Upper lobe of left lung (tissue), 6 donors: ENCODE results near the gene MLNR. TPM values are rescaled to one million over a fixed set of nuclear protein-coding genes. Genes with fewer than 3 reads are reported as not detected.

Source experiments
- ATAC-seq, 2 donors: fragments of 200-7000 bp; cut with Tn5 transposase; one replicate each; pipeline ENCODE4 v1.9.1; 2022; ENCODE audit warnings: mild to moderate bottlenecking in 2 of 2, moderate library complexity in 2 of 2; ENCODE audit not compliant: low FRiP score in 2 of 2
- DNase-seq, 2 donors: peaks; one replicate each; pipeline ENCODE4 v3.0.0-alpha.2; 2019 to 2020
- H3K27ac ChIP-seq, 4 donors: fragments of 200-600 bp; sonication (generic); one replicate each; pipeline ENCODE4 v1.5.1; 2016 to 2019
- H3K27me3 ChIP-seq, 4 donors: fragments of 200-600 bp; sonication (generic); one replicate each; pipeline ENCODE4 v1.5.1; 2017 to 2019
- H3K36me3 ChIP-seq, 4 donors: fragments of 200-600 bp; sonication (generic); one replicate each; pipeline ENCODE4 v1.5.1; 2016 to 2019
- H3K4me1 ChIP-seq, 4 donors: fragments of 200-600 bp; sonication (generic); one replicate each; pipeline ENCODE4 v1.5.1; 2018 to 2019
- H3K4me3 ChIP-seq, 4 donors: fragments of 200-600 bp; sonication (generic); one replicate each; pipeline ENCODE4 v1.5.1; 2017 to 2019; ENCODE audit warnings: mild to moderate bottlenecking in 2 of 4, moderate library complexity in 1 of 4
- H3K9me3 ChIP-seq, 4 donors: fragments of 200-600 bp; sonication (generic); one replicate each; pipeline ENCODE4 v1.5.1; 2018 to 2019
- EP300 ChIP-seq, 4 donors: sonication (generic); formaldehyde crosslinking; IDR thresholded peaks; one replicate each; pipeline ENCODE4 v1.5.1; 2017; ENCODE audit warnings: antibody characterized with exemption in 4 of 4, control low read depth in 2 of 4
- POLR2A ChIP-seq, 4 donors: fragments of 450-650 bp; IDR thresholded peaks; one replicate each; pipeline ENCODE4 v1.5.1; 2016 to 2017; ENCODE audit warnings: antibody characterized with exemption in 4 of 4, mild to moderate bottlenecking in 2 of 4
- POLR2AphosphoS5 ChIP-seq, 2 donors: sonication (generic); formaldehyde crosslinking; IDR thresholded peaks; one replicate each; pipeline ENCODE4 v1.5.1; 2017; ENCODE audit warnings: antibody characterized with exemption in 2 of 2
- WGBS, 2 donors: methylation state at CpG; one replicate each; pipeline ENCODE4 v1.1.5; 2017 to 2018; 5-methylcytosine and 5-hydroxymethylcytosine counted together
- total RNA-seq, 6 donors: library from RNA; depleted of rRNA in 4 of 6; stranded (reverse); fragments of >200 nt in 4 of 6; gene quantifications; one replicate each; pipeline versions ENCODE4 v1.1.0 to v1.2.1, GENCODE V29; 2016 to 2021
- TF ChIP-seq, protein P1 (sequence below), 6 experiments: fragments of 450-650 bp in 4 of 6; fragments of 200-600 bp in 2 of 6; sonication (generic) in 2 of 6; IDR thresholded peaks; one replicate each; pipeline ENCODE4 v1.5.1; 2016 to 2019; ENCODE audit warnings: antibody characterized with exemption in 6 of 6
- donor health status: DM: no; HTN: no; CAD: no; lungs with moderate emphysema.
- donor health status: DM: no; HTN: yes; CAD: no; lungs with severe emphysema.

MLNR gene
- total RNA-seq, 6 donors from 2014 or later: 0.30 to 0.49 TPM; not detected in 4

DNA sequence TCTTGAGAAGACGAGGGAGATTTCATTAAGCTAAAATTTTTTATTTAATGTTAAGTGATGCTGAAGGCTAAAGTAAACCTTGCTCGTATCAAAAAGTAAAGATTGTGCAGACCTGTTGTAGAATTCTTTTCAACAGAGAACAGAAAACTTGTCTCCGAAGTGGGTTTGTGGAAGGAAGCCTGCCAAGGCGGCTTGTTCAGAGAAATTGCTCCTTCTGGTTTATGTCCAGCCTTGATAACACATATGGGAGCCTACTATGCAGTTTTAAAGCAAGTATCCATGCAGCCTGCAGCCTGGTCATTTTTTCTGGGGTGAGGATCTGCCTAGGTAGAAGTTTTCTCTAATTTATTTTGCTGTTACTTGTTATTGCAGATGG, 1.4 kb downstream of the MLNR start:
- Histone ChIP-seq H3K36me3 (no peaks in the 10 kb centered on the region), H3K27ac (no peak overlapping the region), H3K4me1 (peaks cover 20 to 41% (median 26%) of the 10 kb centered on the region in 4 donors), H3K4me3 (no peak overlapping the region), H3K27me3 (peaks cover 0 to 23% (median 12%) of the 10 kb centered on the region in 4 donors), H3K9me3 (no peaks in the 10 kb centered on the region)
- no peak for TF ChIP-seq EP300 (IDR thresholded peaks at IDR 0.05)
- no peak for TF ChIP-seq POLR2AphosphoS5 (IDR thresholded peaks at IDR 0.05)
- TF ChIP-seq POLR2A (IDR thresholded peaks at IDR 0.05): no peak
- TF ChIP-seq, protein P1, sequence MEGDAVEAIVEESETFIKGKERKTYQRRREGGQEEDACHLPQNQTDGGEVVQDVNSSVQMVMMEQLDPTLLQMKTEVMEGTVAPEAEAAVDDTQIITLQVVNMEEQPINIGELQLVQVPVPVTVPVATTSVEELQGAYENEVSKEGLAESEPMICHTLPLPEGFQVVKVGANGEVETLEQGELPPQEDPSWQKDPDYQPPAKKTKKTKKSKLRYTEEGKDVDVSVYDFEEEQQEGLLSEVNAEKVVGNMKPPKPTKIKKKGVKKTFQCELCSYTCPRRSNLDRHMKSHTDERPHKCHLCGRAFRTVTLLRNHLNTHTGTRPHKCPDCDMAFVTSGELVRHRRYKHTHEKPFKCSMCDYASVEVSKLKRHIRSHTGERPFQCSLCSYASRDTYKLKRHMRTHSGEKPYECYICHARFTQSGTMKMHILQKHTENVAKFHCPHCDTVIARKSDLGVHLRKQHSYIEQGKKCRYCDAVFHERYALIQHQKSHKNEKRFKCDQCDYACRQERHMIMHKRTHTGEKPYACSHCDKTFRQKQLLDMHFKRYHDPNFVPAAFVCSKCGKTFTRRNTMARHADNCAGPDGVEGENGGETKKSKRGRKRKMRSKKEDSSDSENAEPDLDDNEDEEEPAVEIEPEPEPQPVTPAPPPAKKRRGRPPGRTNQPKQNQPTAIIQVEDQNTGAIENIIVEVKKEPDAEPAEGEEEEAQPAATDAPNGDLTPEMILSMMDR (IDR thresholded peaks at IDR 0.05): no peak
- ATAC-seq (no peak), DNase-seq (no peak)
- 57 to 60% methylated on average over 4 of the region's 4 CpGs for whole genome bisulfite sequencing, 2 donors

DNA sequence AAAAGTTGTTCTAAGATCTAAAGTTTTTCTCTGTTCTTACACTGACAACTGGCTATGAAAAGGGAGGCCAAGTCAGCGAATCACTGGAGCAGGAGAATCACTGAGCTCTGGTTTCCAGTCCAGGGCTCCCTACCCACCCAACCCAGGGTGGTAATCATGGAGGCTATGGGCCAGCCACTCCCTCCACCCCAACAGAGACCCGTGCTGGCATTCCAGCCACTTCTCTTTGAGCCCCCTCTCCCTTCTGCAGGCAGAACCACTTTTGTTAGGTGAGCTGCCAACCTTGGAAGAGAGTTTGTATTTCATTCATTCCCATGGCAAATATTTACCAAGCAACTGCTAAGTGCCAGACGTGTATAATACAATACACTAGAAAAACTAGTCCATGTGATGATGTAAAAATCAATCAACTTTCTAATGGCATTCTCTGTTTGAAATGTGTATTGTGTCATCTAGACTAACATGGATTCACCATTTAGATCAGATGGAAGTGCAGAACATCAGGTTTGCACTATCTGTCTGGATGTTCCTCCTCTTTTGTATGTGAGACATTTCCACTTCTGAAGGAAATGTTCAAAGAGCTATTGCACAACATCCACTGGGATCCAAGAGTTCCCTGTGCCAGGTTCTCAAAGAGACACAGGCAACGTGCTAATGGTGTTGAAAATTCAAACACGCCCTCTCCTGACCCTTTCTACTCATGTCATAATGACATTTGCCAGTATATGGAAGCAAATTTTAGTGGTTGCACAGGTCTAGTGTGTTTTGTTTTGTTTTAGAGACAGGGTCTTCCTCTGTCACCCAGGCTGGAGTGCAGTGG, 5.3 kb downstream of the MLNR start:
- ATAC-seq: peak in 1 of 2 donors; percentile 44
- Histone ChIP-seq H3K9me3 (no peaks in the 10 kb centered on the region), H3K36me3 (no peaks in the 10 kb centered on the region), H3K4me1 (peaks cover 9 to 18% (median 11%) of the 10 kb centered on the region in 4 donors), H3K27ac (no peak overlapping the region), H3K4me3 (no peak overlapping the region), H3K27me3 (peaks cover 0 to 11% (median 6%) of the 10 kb centered on the region in 4 donors)
- WGBS, 2 donors: 49 to 51% methylated on average over 5 of the region's 5 CpGs
- no peak for DNase-seq
- no peak for TF ChIP-seq POLR2A (IDR thresholded peaks at IDR 0.05)
- TF ChIP-seq, protein P1 (IDR thresholded peaks at IDR 0.05): peak in 1 of 6 experiments; percentile 14

DNA sequence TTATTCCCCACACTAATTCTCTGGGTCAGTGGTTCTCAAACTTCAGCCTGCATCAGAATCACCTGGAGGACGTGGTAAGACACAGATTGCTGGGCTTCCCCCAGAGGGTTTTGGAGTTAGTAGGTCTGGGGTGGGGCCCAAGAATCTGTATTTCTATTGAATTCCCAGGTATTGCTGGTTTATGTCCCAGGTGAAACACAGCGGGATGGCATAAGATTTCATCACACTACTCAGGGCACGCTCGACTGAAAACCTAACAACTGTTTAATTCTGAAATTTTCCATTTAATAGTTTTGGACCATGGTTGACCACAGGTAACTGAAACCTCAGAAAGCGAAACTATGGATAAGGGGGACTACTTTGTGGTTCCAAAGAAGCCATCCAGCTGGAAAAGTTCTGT, 6.5 kb downstream of the MLNR start:
- no peak for DNase-seq
- no peak for TF ChIP-seq POLR2AphosphoS5 (IDR thresholded peaks at IDR 0.05)
- H3K27ac ChIP-seq: no peak overlapping the region
- H3K27me3 ChIP-seq: no peaks in the 10 kb centered on the region
- H3K4me1 ChIP-seq: peaks cover 0 to 6% (median 2%) of the 10 kb centered on the region in 4 donors
- no peaks in the 10 kb centered on the region for H3K36me3 ChIP-seq
- no peak overlapping the region for H3K4me3 ChIP-seq
- no peak for ATAC-seq
- WGBS, 2 donors: 70 to 81% methylated on average over 5 of the region's 5 CpGs
- no peaks in the 10 kb centered on the region for H3K9me3 ChIP-seq

DNA sequence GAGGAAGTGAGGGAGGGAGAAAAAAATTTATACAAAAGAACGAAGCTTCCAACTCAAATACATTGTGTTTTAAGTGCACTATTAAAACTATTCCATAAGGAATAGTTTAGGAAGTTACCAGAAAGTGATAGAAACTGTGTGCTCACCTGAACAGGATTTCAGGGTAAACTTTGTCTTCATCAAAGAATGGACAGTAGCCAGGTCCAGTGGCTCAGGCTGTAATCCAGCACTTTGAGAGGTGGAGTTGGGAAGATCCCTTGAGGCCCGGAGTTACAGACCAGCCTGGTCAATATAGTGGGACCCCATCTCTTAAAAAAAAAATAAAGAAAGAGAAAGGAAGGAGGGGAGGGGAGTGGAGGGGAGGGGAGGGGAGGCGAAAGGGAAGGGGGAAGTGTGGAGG, 14.6 kb downstream of the MLNR start:
- Histone ChIP-seq H3K4me1 (no peaks in the 10 kb centered on the region), H3K4me3 (no peak overlapping the region), H3K27ac (no peak overlapping the region), H3K36me3 (no peaks in the 10 kb centered on the region), H3K9me3 (no peaks in the 10 kb centered on the region), H3K27me3 (no peaks in the 10 kb centered on the region)
- DNase-seq: no peak
- ATAC-seq: no peak
- WGBS, 2 donors: 92 to 94% methylated on average over 3 of the region's 3 CpGs
- TF ChIP-seq POLR2AphosphoS5 (IDR thresholded peaks at IDR 0.05): no peak
- TF ChIP-seq POLR2A (IDR thresholded peaks at IDR 0.05): no peak
- TF ChIP-seq EP300 (IDR thresholded peaks at IDR 0.05): no peak
- TF ChIP-seq, protein P1 (IDR thresholded peaks at IDR 0.05): no peak

DNA sequence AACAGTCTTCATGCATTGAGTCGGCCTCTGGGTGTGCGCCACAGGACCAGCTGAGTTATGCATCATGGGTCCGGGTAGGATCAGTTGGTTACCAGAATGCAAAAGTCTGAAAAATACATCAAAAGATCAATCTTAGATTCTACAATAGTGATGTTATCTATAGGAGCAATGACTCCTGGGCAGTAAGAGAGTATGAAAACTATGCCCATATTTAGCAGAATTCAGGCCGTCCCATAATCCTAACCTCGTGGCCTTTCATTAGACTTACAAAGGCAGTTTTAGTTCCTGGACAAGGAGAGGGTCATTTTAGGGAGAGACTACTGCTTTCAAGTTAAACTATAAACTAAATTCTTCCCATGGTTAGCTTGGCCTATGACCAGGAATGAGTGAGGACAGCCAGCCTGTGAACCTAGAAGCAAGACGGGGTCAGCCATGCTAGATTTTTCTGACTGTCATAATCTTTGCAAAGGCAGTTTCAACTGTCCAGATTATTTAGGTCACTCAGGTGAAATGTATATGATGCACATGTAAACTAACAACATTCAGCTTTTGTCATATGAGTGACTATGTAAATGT, 15.8 kb downstream of the MLNR start:
- DNase-seq: no peak
- TF ChIP-seq, protein P1 (IDR thresholded peaks at IDR 0.05): no peak
- TF ChIP-seq POLR2AphosphoS5 (IDR thresholded peaks at IDR 0.05) (no peak), EP300 (IDR thresholded peaks at IDR 0.05) (no peak)
- no peaks in the 10 kb centered on the region for H3K9me3 ChIP-seq
- H3K27me3 ChIP-seq: no peaks in the 10 kb centered on the region
- no peak overlapping the region for H3K27ac ChIP-seq
- WGBS, 2 donors: 93 to 97% methylated on average over 6 of the region's 6 CpGs
- H3K4me3 ChIP-seq: no peak overlapping the region
- H3K36me3 ChIP-seq: no peaks in the 10 kb centered on the region
- ATAC-seq: no peak
- no peaks in the 10 kb centered on the region for H3K4me1 ChIP-seq
